ENCODE measurements around the gene GDPD5.

Gene GDPD5

GRCh38 chr11:75508051-75508561 lies 17.6 kb downstream of the GDPD5 start:
- H3K36me3 ChIP-seq (ENCODE audit: control insufficient read depth, low read length) = no peaks in the 10 kb centered on the region
- no peaks in the 10 kb centered on the region for H3K9me3 ChIP-seq (ENCODE audit: control insufficient read depth, insufficient read depth, low read length)
- TF ChIP-seq EZH2phosphoT487 (IDR thresholded peaks at IDR 0.05; ENCODE audit: borderline replicate concordance, low read length) = no peak
- TF ChIP-seq, protein P1, sequence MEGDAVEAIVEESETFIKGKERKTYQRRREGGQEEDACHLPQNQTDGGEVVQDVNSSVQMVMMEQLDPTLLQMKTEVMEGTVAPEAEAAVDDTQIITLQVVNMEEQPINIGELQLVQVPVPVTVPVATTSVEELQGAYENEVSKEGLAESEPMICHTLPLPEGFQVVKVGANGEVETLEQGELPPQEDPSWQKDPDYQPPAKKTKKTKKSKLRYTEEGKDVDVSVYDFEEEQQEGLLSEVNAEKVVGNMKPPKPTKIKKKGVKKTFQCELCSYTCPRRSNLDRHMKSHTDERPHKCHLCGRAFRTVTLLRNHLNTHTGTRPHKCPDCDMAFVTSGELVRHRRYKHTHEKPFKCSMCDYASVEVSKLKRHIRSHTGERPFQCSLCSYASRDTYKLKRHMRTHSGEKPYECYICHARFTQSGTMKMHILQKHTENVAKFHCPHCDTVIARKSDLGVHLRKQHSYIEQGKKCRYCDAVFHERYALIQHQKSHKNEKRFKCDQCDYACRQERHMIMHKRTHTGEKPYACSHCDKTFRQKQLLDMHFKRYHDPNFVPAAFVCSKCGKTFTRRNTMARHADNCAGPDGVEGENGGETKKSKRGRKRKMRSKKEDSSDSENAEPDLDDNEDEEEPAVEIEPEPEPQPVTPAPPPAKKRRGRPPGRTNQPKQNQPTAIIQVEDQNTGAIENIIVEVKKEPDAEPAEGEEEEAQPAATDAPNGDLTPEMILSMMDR (IDR thresholded peaks at IDR 0.05; ENCODE audit: low read depth, low read length, poor library complexity, severe bottlenecking) = no peak
- peak overlapping the region; percentile 49 for H3K4me2 ChIP-seq (ENCODE audit: low read length)
- no peaks in the 10 kb centered on the region for H4K20me1 ChIP-seq (ENCODE audit: control insufficient read depth, insufficient read depth, low read depth, low read length)
- H3K27me3 ChIP-seq (ENCODE audit: control insufficient read depth, low read length) = no peaks in the 10 kb centered on the region
- H3K9me2 ChIP-seq (replicated peaks; ENCODE audit: control insufficient read depth, low read length) = no peaks in the 10 kb centered on the region
- peak overlapping the region; percentile 25 for H3K27ac ChIP-seq (ENCODE audit: low read depth, low read length)
- H3K79me2 ChIP-seq (ENCODE audit: control insufficient read depth, low read length) = no peaks in the 10 kb centered on the region
- no peaks in the 10 kb centered on the region for H3F3A ChIP-seq (ENCODE audit: control insufficient read depth, insufficient read depth)
- peak overlapping the region; percentile 29 for H3K4me3 ChIP-seq (ENCODE audit: low read length)
- peaks cover 39% of the 10 kb centered on the region for H3K4me1 ChIP-seq (ENCODE audit: control insufficient read depth, low read length)

GRCh38 chr11:75507571-75507970 lies 18.2 kb downstream of the GDPD5 start:
- Histone ChIP-seq H3F3A (ENCODE audit: control insufficient read depth, insufficient read depth) (no peaks in the 10 kb centered on the region), H3K9me3 (ENCODE audit: control insufficient read depth, insufficient read depth, low read length) (no peaks in the 10 kb centered on the region), H3K36me3 (ENCODE audit: control insufficient read depth, low read length) (no peaks in the 10 kb centered on the region), H3K79me2 (ENCODE audit: control insufficient read depth, low read length) (no peaks in the 10 kb centered on the region), H3K9me2 (replicated peaks; ENCODE audit: control insufficient read depth, low read length) (no peaks in the 10 kb centered on the region), H3K4me3 (ENCODE audit: low read length) (no peak overlapping the region), H3K4me2 (ENCODE audit: low read length) (peak overlapping the region; percentile 49), H3K27ac (ENCODE audit: low read depth, low read length) (peak overlapping the region; percentile 25), H3K4me1 (ENCODE audit: control insufficient read depth, low read length) (peaks cover 44% of the 10 kb centered on the region), H3K27me3 (ENCODE audit: control insufficient read depth, low read length) (no peaks in the 10 kb centered on the region), H4K20me1 (ENCODE audit: control insufficient read depth, insufficient read depth, low read depth, low read length) (no peaks in the 10 kb centered on the region)
- TF ChIP-seq, protein P1 (IDR thresholded peaks at IDR 0.05; ENCODE audit: low read depth, low read length, poor library complexity, severe bottlenecking) = no peak
- TF ChIP-seq EZH2phosphoT487 (IDR thresholded peaks at IDR 0.05; ENCODE audit: borderline replicate concordance, low read length) = no peak

GRCh38 chr11:75506827-75507226 lies 18.9 kb downstream of the GDPD5 start:
- no peaks in the 10 kb centered on the region for H4K20me1 ChIP-seq (ENCODE audit: control insufficient read depth, insufficient read depth, low read depth, low read length)
- no peak overlapping the region for H3K4me2 ChIP-seq (ENCODE audit: low read length)
- H3K79me2 ChIP-seq (ENCODE audit: control insufficient read depth, low read length) = no peaks in the 10 kb centered on the region
- H3K36me3 ChIP-seq (ENCODE audit: control insufficient read depth, low read length) = no peaks in the 10 kb centered on the region
- H3K4me1 ChIP-seq (ENCODE audit: control insufficient read depth, low read length) = peaks cover 52% of the 10 kb centered on the region
- H3K4me3 ChIP-seq (ENCODE audit: low read length) = no peak overlapping the region
- H3F3A ChIP-seq (ENCODE audit: control insufficient read depth, insufficient read depth) = no peaks in the 10 kb centered on the region
- no peaks in the 10 kb centered on the region for H3K9me2 ChIP-seq (replicated peaks; ENCODE audit: control insufficient read depth, low read length)
- no peaks in the 10 kb centered on the region for H3K9me3 ChIP-seq (ENCODE audit: control insufficient read depth, insufficient read depth, low read length)
- TF ChIP-seq, protein P1 (IDR thresholded peaks at IDR 0.05; ENCODE audit: low read depth, low read length, poor library complexity, severe bottlenecking) = no peak
- TF ChIP-seq EZH2phosphoT487 (IDR thresholded peaks at IDR 0.05; ENCODE audit: borderline replicate concordance, low read length) = no peak
- H3K27me3 ChIP-seq (ENCODE audit: control insufficient read depth, low read length) = no peaks in the 10 kb centered on the region
- no peak overlapping the region for H3K27ac ChIP-seq (ENCODE audit: low read depth, low read length)

All from DOHH2 (cell line).